ENCODE data around the gene AHCYL1.
A peak's percentile ranks its signal among the peaks of the same experiment; 100 is the strongest.

Gene AHCYL1

DNA sequence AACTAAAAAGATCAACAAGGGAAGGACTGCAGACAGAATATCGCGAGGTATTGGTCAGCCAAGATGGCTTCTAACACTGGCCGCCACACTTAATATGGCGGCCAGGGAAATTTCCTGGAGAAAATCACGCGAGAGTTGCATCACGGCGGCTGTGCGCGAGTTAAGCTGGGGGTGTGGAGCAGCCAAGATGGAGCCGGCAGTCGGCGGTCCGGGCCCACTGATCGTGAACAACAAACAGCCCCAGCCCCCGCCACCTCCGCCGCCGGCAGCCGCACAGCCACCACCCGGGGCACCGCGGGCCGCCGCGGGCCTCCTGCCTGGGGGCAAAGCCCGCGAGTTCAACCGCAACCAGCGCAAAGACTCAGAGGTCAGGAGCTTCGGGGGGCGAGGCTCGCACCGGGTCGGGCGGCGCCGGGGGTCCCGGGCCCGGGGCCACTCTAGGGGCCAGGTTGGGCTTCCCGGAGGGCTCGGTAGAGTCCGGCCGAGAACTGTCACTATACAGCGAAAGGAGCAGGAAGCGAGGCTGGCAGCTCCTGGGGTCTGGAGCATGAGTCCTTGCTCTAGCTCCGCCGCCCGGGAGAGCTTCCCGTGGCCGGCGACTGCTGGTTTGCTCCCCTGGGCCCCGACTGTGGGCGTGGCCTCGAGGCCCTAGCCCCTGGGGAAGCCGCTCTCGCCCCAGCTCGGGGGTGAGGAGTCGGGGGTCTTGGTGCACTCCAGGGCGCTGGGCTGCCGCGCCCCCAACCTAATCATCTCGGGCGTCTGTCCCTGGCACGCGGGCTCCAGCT is 50.1 kb downstream of the AHCYL1 start, which contains the start of gene STRIP1:
TSS of gene STRIP1 (plus strand) at position 174 of the 785 bp plus-strand sequence. CDS start at position 188, 14 bp downstream.
- Histone ChIP-seq H4K20me1 (ENCODE audit: low read depth, low read length) (no peaks in the 10 kb centered on the region), H3K4me3 (ENCODE audit: insufficient read depth, low read length, poor library complexity, severe bottlenecking) (peak within 1 kb of the TSS; percentile 94), H3K9me2 (replicated peaks; ENCODE audit: insufficient read depth, low read length) (no peaks in the 10 kb centered on the region), H3F3A (ENCODE audit: insufficient read depth) (0 out of 2 replicates have a peak, but pooled peaks cover 7% of the 10 kb centered on the region), H3K79me2 (ENCODE audit: insufficient read depth, low read length) (peaks cover 23% of the 10 kb centered on the region), H3K9me3 (ENCODE audit: insufficient read depth, low read length) (no peaks in the 10 kb centered on the region), H3K36me3 (ENCODE audit: low read length) (no peaks in the 10 kb centered on the region), H3K9ac (ENCODE audit: low read length) (peak within 1 kb of the TSS; percentile 90), H3K27me3 (ENCODE audit: low read length) (no peaks in the 10 kb centered on the region), H2AFZ (ENCODE audit: low read depth, low read length, severe bottlenecking) (peak within 1 kb of the TSS; percentile 67), H3K4me2 (ENCODE audit: low read depth, low read length, poor library complexity, severe bottlenecking) (peak within 1 kb of the TSS; percentile 55), H3K27ac (ENCODE audit: low read depth, low read length) (peak within 1 kb of the TSS; percentile 30; the same call in 1 of the 2 replicates)
- no peak for TF ChIP-seq EZH2phosphoT487 (conservative IDR thresholded peaks at IDR 0.05; ENCODE audit: low read length)
- TF ChIP-seq, protein P1, sequence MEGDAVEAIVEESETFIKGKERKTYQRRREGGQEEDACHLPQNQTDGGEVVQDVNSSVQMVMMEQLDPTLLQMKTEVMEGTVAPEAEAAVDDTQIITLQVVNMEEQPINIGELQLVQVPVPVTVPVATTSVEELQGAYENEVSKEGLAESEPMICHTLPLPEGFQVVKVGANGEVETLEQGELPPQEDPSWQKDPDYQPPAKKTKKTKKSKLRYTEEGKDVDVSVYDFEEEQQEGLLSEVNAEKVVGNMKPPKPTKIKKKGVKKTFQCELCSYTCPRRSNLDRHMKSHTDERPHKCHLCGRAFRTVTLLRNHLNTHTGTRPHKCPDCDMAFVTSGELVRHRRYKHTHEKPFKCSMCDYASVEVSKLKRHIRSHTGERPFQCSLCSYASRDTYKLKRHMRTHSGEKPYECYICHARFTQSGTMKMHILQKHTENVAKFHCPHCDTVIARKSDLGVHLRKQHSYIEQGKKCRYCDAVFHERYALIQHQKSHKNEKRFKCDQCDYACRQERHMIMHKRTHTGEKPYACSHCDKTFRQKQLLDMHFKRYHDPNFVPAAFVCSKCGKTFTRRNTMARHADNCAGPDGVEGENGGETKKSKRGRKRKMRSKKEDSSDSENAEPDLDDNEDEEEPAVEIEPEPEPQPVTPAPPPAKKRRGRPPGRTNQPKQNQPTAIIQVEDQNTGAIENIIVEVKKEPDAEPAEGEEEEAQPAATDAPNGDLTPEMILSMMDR (IDR thresholded peaks at IDR 0.05; ENCODE audit: insufficient read depth, low read length, poor library complexity, severe bottlenecking), result no peak

DNA sequence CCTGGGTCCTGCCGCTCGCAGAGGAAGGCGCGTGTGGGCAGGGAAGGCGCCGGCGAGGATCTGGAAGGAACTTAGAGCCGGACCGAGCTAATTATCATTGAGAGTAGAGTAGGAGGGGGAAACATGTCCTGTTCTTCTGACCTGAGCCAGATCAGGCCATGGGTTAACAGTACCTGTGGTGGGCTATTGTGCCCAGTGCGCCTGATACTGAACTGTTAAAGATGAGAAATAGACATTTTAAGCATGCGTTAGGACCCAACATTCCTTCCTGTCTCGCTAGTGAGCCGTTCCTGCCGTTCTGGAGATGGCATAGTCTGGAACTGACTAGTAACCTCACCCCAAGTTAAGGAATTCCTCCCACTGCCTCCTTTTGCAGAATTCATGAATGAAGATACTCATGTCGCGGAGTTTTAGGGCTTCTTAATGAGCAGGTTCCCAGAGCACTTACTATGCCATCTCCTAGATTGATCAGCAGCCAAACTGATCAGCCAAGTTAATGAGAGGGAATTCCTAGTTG is 50.7 kb downstream of the AHCYL1 start:
- Histone ChIP-seq H3K27ac (ENCODE audit: low read depth, low read length) (no peak overlapping the region; the same call in 1 of the 2 replicates), H3K79me2 (ENCODE audit: insufficient read depth, low read length) (peaks cover 23% of the 10 kb centered on the region), H3K4me3 (ENCODE audit: insufficient read depth, low read length, poor library complexity, severe bottlenecking) (peak overlapping the region; percentile 94), H2AFZ (ENCODE audit: low read depth, low read length, severe bottlenecking) (peak overlapping the region; percentile 67), H3K27me3 (ENCODE audit: low read length) (no peaks in the 10 kb centered on the region), H3K9me2 (replicated peaks; ENCODE audit: insufficient read depth, low read length) (no peaks in the 10 kb centered on the region), H3K9ac (ENCODE audit: low read length) (peak overlapping the region; percentile 90), H3K4me2 (ENCODE audit: low read depth, low read length, poor library complexity, severe bottlenecking) (peak overlapping the region; percentile 55), H3F3A (ENCODE audit: insufficient read depth) (0 out of 2 replicates have a peak, but pooled peaks cover 7% of the 10 kb centered on the region), H3K9me3 (ENCODE audit: insufficient read depth, low read length) (no peaks in the 10 kb centered on the region), H3K36me3 (ENCODE audit: low read length) (no peaks in the 10 kb centered on the region), H4K20me1 (ENCODE audit: low read depth, low read length) (no peaks in the 10 kb centered on the region)
- TF ChIP-seq, protein P1 (IDR thresholded peaks at IDR 0.05; ENCODE audit: insufficient read depth, low read length, poor library complexity, severe bottlenecking), result no peak
- TF ChIP-seq EZH2phosphoT487 (conservative IDR thresholded peaks at IDR 0.05; ENCODE audit: low read length), result no peak

DNA sequence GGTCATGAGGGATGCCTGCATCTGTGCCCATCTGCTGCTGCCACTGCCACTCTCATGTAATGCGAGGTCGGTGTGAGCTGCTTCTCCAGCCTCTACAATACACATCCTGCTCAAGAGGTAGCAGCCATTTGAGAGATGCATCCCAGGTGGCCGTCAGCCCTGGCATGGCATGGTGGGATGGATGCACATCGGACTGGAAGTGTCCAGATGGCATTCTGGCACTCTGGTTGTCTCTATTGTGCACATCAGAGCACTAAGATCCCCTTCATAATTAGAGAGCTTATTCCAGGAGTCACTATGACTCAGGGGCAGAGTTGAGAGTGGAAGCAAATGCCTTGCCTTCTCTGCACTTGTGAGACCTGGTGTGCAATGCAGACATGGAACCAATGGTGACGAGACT is 53.7 kb downstream of the AHCYL1 start:
- Histone ChIP-seq H3K9me3 (ENCODE audit: insufficient read depth, low read length) (no peaks in the 10 kb centered on the region), H3K9me2 (replicated peaks; ENCODE audit: insufficient read depth, low read length) (no peaks in the 10 kb centered on the region), H3K36me3 (ENCODE audit: low read length) (no peaks in the 10 kb centered on the region), H3K4me3 (ENCODE audit: insufficient read depth, low read length, poor library complexity, severe bottlenecking) (no peak overlapping the region), H2AFZ (ENCODE audit: low read depth, low read length, severe bottlenecking) (no peak overlapping the region), H3K4me2 (ENCODE audit: low read depth, low read length, poor library complexity, severe bottlenecking) (no peak overlapping the region), H3K9ac (ENCODE audit: low read length) (no peak overlapping the region), H3K79me2 (ENCODE audit: insufficient read depth, low read length) (peaks cover 23% of the 10 kb centered on the region), H3K27me3 (ENCODE audit: low read length) (no peaks in the 10 kb centered on the region), H3K27ac (ENCODE audit: low read depth, low read length) (no peak overlapping the region), H3F3A (ENCODE audit: insufficient read depth) (0 out of 2 replicates have a peak, but pooled peaks cover 2% of the 10 kb centered on the region), H4K20me1 (ENCODE audit: low read depth, low read length) (no peaks in the 10 kb centered on the region)
- TF ChIP-seq EZH2phosphoT487 (conservative IDR thresholded peaks at IDR 0.05; ENCODE audit: low read length), result no peak
- TF ChIP-seq, protein P1 (IDR thresholded peaks at IDR 0.05; ENCODE audit: insufficient read depth, low read length, poor library complexity, severe bottlenecking), result no peak
